ENCODE data around the gene S100A4. TPM values are rescaled to one million over a fixed set of nuclear protein-coding genes. Genes with fewer than 3 reads are reported as not detected.
A peak's percentile ranks its signal among the peaks of the same experiment; 100 is the strongest.

S100A4 gene
- total and polyA plus RNA-seq, 4 donors = 44.0 to 2,351 (median 762) TPM

- WGBS, 2 donors = 41% methylated on average over 6 of the region's 6 CpGs
- ATAC-seq (ENCODE audit: insufficient read depth, low FRiP score) (no peak), DNase-seq (peak; percentile 73 to 84 (median 73))
- no peaks in the 10 kb centered on the region for H3K9me3 ChIP-seq (ENCODE audit: control insufficient read depth in 4 of 4, insufficient read depth in 3 of 4, low read length in 3 of 4)
- H3K9ac ChIP-seq (ENCODE audit: insufficient read depth in 1 of 2, low read length in 2 of 2) = no peak overlapping the region
- no peaks in the 10 kb centered on the region for H3K36me3 ChIP-seq (ENCODE audit: control insufficient read depth in 4 of 4, insufficient read depth in 4 of 4, low read length in 4 of 4)
- TF ChIP-seq CTCF (IDR thresholded peaks at IDR 0.05; ENCODE audit: control extremely low read depth, extremely low read depth) = peak; percentile 73
- no peak overlapping the region for H3K4me3 ChIP-seq
- H3K27ac ChIP-seq (ENCODE audit: low read depth in 1 of 2, low read length in 1 of 2) = no peak overlapping the region
- peaks cover 0 to 33% (median 7%) of the 10 kb centered on the region in 5 donors for H3K4me1 ChIP-seq (ENCODE audit: control insufficient read depth in 5 of 5, insufficient read depth in 5 of 5, low read length in 5 of 5)
- H3K27me3 ChIP-seq (ENCODE audit: control insufficient read depth in 3 of 3, insufficient read depth in 3 of 3, low read length in 2 of 3) = no peaks in the 10 kb centered on the region
Observed at GRCh38 chr1:153494976-153495535, 50.5 kb downstream of the S100A4 start.

Other genes with a start within 250 kb of the S100A4 start
- not detected for gene PGLYRP3, start 232.9 kb downstream of the S100A4 start, total RNA-seq
- not detected for gene PGLYRP3, start 232.9 kb downstream of the S100A4 start, polyA plus RNA-seq
- 1 to 10 TPM; 1.0 to 3.1 TPM for gene PGLYRP4, start 197.0 kb downstream of the S100A4 start, total RNA-seq
- 1 to 10 TPM in 1 of 2 donors, under 1 TPM in 1; 0.18 to 1.0 TPM for gene PGLYRP4, start 197.0 kb downstream of the S100A4 start, polyA plus RNA-seq
- gene S100A9, start 188.0 kb downstream of the S100A4 start, total RNA-seq = 100 to 1,000 TPM; 394 to 769 TPM
- over 10,000 TPM in 1 of 2 donors, 100 to 1,000 TPM in 1; 550 to 16,342 TPM for gene S100A9, start 188.0 kb downstream of the S100A4 start, polyA plus RNA-seq
- 10 to 100 TPM; 14.9 to 31.7 TPM for gene S100A12, start 170.2 kb downstream of the S100A4 start, total RNA-seq
- gene S100A12, start 170.2 kb downstream of the S100A4 start, polyA plus RNA-seq = 1,000 to 10,000 TPM in 1 of 2 donors, 10 to 100 TPM in 1; 43.9 to 1,191 TPM
- gene S100A8, start 154.7 kb downstream of the S100A4 start, total RNA-seq = 100 to 1,000 TPM in 1 of 2 donors, 10 to 100 TPM in 1; 69.8 to 556 TPM
- gene S100A8, start 154.7 kb downstream of the S100A4 start, polyA plus RNA-seq = 1,000 to 10,000 TPM in 1 of 2 donors, 100 to 1,000 TPM in 1; 623 to 6,695 TPM
- gene S100A7A, start 129.3 kb downstream of the S100A4 start, total RNA-seq = not detected
- gene S100A7A, start 129.3 kb downstream of the S100A4 start, polyA plus RNA-seq = not detected
- gene S100A7, start 85.2 kb downstream of the S100A4 start, total RNA-seq = not detected
- gene S100A7, start 85.2 kb downstream of the S100A4 start, polyA plus RNA-seq = under 1 TPM in 1 of 2 donors, not detected in 1; 0.47 TPM
- gene S100A6, start 9.8 kb downstream of the S100A4 start, total RNA-seq = 1,000 to 10,000 TPM in 1 of 2 donors, 100 to 1,000 TPM in 1; 165 to 1,591 TPM
- over 10,000 TPM in 1 of 2 donors, 1,000 to 10,000 TPM in 1; 2,413 to 10,136 TPM for gene S100A6, start 9.8 kb downstream of the S100A4 start, polyA plus RNA-seq
- gene S100A5, start 4.9 kb downstream of the S100A4 start, total RNA-seq = under 1 TPM in 1 of 2 donors, not detected in 1; 0.31 TPM
- under 1 TPM; 0.31 to 0.32 TPM for gene S100A5, start 4.9 kb downstream of the S100A4 start, polyA plus RNA-seq
- 1 to 10 TPM; 3.0 to 5.4 TPM for gene S100A3, start 3.5 kb upstream of the S100A4 start, total RNA-seq
- 1 to 10 TPM; 6.5 to 8.0 TPM for gene S100A3, start 3.5 kb upstream of the S100A4 start, polyA plus RNA-seq
- gene S100A2, start 20.0 kb upstream of the S100A4 start, total RNA-seq = 10 to 100 TPM in 1 of 2 donors, 1 to 10 TPM in 1; 1.1 to 41.2 TPM
- gene S100A2, start 20.0 kb upstream of the S100A4 start, polyA plus RNA-seq = 100 to 1,000 TPM in 1 of 2 donors, 10 to 100 TPM in 1; 68.4 to 261 TPM
- gene S100A16, start 67.3 kb upstream of the S100A4 start, total RNA-seq = 100 to 1,000 TPM in 1 of 2 donors, 10 to 100 TPM in 1; 70.6 to 119 TPM
- gene S100A16, start 67.3 kb upstream of the S100A4 start, polyA plus RNA-seq = 100 to 1,000 TPM; 162 to 182 TPM
- 100 to 1,000 TPM in 1 of 2 donors, 10 to 100 TPM in 1; 78.5 to 150 TPM for gene S100A14, start 70.5 kb upstream of the S100A4 start, total RNA-seq
- gene S100A14, start 70.5 kb upstream of the S100A4 start, polyA plus RNA-seq = 100 to 1,000 TPM; 157 to 326 TPM
- gene S100A13, start 81.7 kb upstream of the S100A4 start, total RNA-seq = 10 to 100 TPM; 36.2 to 92.1 TPM
- gene S100A13, start 81.7 kb upstream of the S100A4 start, polyA plus RNA-seq = 100 to 1,000 TPM in 1 of 2 donors, 10 to 100 TPM in 1; 80.9 to 168 TPM
- 1 to 10 TPM in 1 of 2 donors, not detected in 1; 1.8 TPM for gene S100A1, start 82.6 kb upstream of the S100A4 start, total RNA-seq
- gene S100A1, start 82.6 kb upstream of the S100A4 start, polyA plus RNA-seq = under 1 TPM; 0.31 to 0.91 TPM
- gene CHTOP, start 88.3 kb upstream of the S100A4 start, total RNA-seq = 10 to 100 TPM; 60.5 to 76.6 TPM
- gene CHTOP, start 88.3 kb upstream of the S100A4 start, polyA plus RNA-seq = 10 to 100 TPM; 51.2 to 56.3 TPM
- 10 to 100 TPM; 29.7 to 37.4 TPM for gene SNAPIN, start 112.9 kb upstream of the S100A4 start, total RNA-seq
- gene SNAPIN, start 112.9 kb upstream of the S100A4 start, polyA plus RNA-seq = 10 to 100 TPM; 26.3 to 38.1 TPM
- gene ILF2, start 125.2 kb upstream of the S100A4 start, total RNA-seq = 100 to 1,000 TPM; 101 to 121 TPM
- 100 to 1,000 TPM in 1 of 2 donors, 10 to 100 TPM in 1; 46.7 to 133 TPM for gene ILF2, start 125.2 kb upstream of the S100A4 start, polyA plus RNA-seq
- gene NPR1, start 132.9 kb upstream of the S100A4 start, total RNA-seq = 10 to 100 TPM; 16.7 to 98.9 TPM
- 10 to 100 TPM; 35.9 to 57.7 TPM for gene NPR1, start 132.9 kb upstream of the S100A4 start, polyA plus RNA-seq
- 10 to 100 TPM; 63.5 to 70.4 TPM for gene INTS3, start 182.2 kb upstream of the S100A4 start, total RNA-seq
- 10 to 100 TPM; 31.3 to 38.6 TPM for gene INTS3, start 182.2 kb upstream of the S100A4 start, polyA plus RNA-seq
- 100 to 1,000 TPM in 1 of 2 donors, 10 to 100 TPM in 1; 15.8 to 162 TPM for gene SLC27A3, start 229.6 kb upstream of the S100A4 start, total RNA-seq
- 100 to 1,000 TPM in 1 of 2 donors, 10 to 100 TPM in 1; 53.9 to 223 TPM for gene SLC27A3, start 229.6 kb upstream of the S100A4 start, polyA plus RNA-seq

Measured in lung (tissue), 12 donors.